Thyroid gland (tissue), 4 donors: ENCODE data around the gene PFN3.

Experiments used
- POLR2A ChIP-seq, 2 donors: fragments of 450-650 bp; IDR thresholded peaks; one replicate each; pipeline ENCODE4 v1.6.1; 2017; ENCODE audit warnings: antibody characterized with exemption in 2 of 2, mild to moderate bottlenecking in 2 of 2, moderate library complexity in 1 of 2
- TF ChIP-seq, protein P1 (sequence below), 6 experiments: fragments of 200-600 bp in 3 of 6; fragments of 450-650 bp in 3 of 6; sonication (generic) in 3 of 6; IDR thresholded peaks; one replicate each; pipeline ENCODE4 v1.5.1; 2016 to 2019; ENCODE audit warnings: antibody characterized with exemption in 6 of 6, mild to moderate bottlenecking in 2 of 6, inconsistent platforms in 1 of 6, moderate library complexity in 1 of 6

GRCh38 chr5:177383181-177383580 is 17.3 kb downstream of the PFN3 start:
- no peak for TF ChIP-seq POLR2A (IDR thresholded peaks at IDR 0.05)
- TF ChIP-seq, protein P1, sequence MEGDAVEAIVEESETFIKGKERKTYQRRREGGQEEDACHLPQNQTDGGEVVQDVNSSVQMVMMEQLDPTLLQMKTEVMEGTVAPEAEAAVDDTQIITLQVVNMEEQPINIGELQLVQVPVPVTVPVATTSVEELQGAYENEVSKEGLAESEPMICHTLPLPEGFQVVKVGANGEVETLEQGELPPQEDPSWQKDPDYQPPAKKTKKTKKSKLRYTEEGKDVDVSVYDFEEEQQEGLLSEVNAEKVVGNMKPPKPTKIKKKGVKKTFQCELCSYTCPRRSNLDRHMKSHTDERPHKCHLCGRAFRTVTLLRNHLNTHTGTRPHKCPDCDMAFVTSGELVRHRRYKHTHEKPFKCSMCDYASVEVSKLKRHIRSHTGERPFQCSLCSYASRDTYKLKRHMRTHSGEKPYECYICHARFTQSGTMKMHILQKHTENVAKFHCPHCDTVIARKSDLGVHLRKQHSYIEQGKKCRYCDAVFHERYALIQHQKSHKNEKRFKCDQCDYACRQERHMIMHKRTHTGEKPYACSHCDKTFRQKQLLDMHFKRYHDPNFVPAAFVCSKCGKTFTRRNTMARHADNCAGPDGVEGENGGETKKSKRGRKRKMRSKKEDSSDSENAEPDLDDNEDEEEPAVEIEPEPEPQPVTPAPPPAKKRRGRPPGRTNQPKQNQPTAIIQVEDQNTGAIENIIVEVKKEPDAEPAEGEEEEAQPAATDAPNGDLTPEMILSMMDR (IDR thresholded peaks at IDR 0.05), result no peak
